Measurements from ENCODE around the gene SHQ1.
"Not testable (repeated sequence)": the region's sequence is repeated elsewhere in the genome, so short reads cannot be mapped to it uniquely, and the experiment has no call there.

SHQ1 gene

GRCh38 chr3:72733676-72734075 is 114.6 kb downstream of the SHQ1 start:
- no peak overlapping the region for H3K4me3 ChIP-seq (ENCODE audit: control insufficient read depth, low read depth, low read length)
- no peak for TF ChIP-seq CTCF (conservative IDR thresholded peaks at IDR 0.05; ENCODE audit: control insufficient read depth, insufficient read depth, low read depth, low read length)
- DNase-seq (ENCODE audit: low read depth): no peak

GRCh38 chr3:72732666-72733345 is 115.4 kb downstream of the SHQ1 start:
- DNase-seq (ENCODE audit: low read depth); H3K4me3 ChIP-seq (ENCODE audit: control insufficient read depth, low read depth, low read length): not testable (repeated sequence)

- H3K4me3 ChIP-seq (ENCODE audit: control insufficient read depth, low read depth, low read length): no peak overlapping the region
- DNase-seq (ENCODE audit: low read depth): no peak
- TF ChIP-seq CTCF (conservative IDR thresholded peaks at IDR 0.05; ENCODE audit: control insufficient read depth, insufficient read depth, low read depth, low read length): no peak
Observed at GRCh38 chr3:72728958-72729467, 119.2 kb downstream of the SHQ1 start.

- H3K4me3 ChIP-seq (ENCODE audit: control insufficient read depth, low read depth, low read length): no peak overlapping the region
- no peak for DNase-seq (ENCODE audit: low read depth)
- no peak for TF ChIP-seq CTCF (conservative IDR thresholded peaks at IDR 0.05; ENCODE audit: control insufficient read depth, insufficient read depth, low read depth, low read length)
Observed at GRCh38 chr3:72728329-72728889, 119.8 kb downstream of the SHQ1 start.

- DNase-seq (ENCODE audit: low read depth): no peak
- no peak for TF ChIP-seq CTCF (conservative IDR thresholded peaks at IDR 0.05; ENCODE audit: control insufficient read depth, insufficient read depth, low read depth, low read length)
Observed at GRCh38 chr3:72727726-72728125, 120.5 kb downstream of the SHQ1 start.

GRCh38 chr3:72727172-72727571 is 121.1 kb downstream of the SHQ1 start:
- H3K4me3 ChIP-seq (ENCODE audit: control insufficient read depth, low read depth, low read length): no peak overlapping the region
- no peak for DNase-seq (ENCODE audit: low read depth)
- no peak for TF ChIP-seq CTCF (conservative IDR thresholded peaks at IDR 0.05; ENCODE audit: control insufficient read depth, insufficient read depth, low read depth, low read length)

More at GRCh38 chr3:72727726-72728125, 120.5 kb downstream of the SHQ1 start:
- H3K4me3 ChIP-seq (ENCODE audit: control insufficient read depth, low read depth, low read length): no peak overlapping the region

- TF ChIP-seq CTCF (conservative IDR thresholded peaks at IDR 0.05; ENCODE audit: control insufficient read depth, insufficient read depth, low read depth, low read length): no peak
- no peak overlapping the region for H3K4me3 ChIP-seq (ENCODE audit: control insufficient read depth, low read depth, low read length)
- DNase-seq (ENCODE audit: low read depth): no peak
Observed at GRCh38 chr3:72725229-72725628, 123.0 kb downstream of the SHQ1 start.
